K562 (cell line): Measurements from ENCODE around the gene MBD2. TPM values are rescaled to one million over a fixed set of nuclear protein-coding genes. Genes with fewer than 3 reads are reported as not detected.
A peak's percentile ranks its signal among the peaks of the same experiment; 100 is the strongest.

Experiments used
- ATAC-seq: fragments of 200-7000 bp; cut with Tn5 transposase; 3 replicates; pipeline ENCODE4 v1.9.1; 2020; ENCODE audit warnings: moderate library complexity
- BruUV-seq: library from RNA; stranded (reverse); fragments of 400-500 nt; replicated peaks from 2 replicates; lab custom pipeline; 2021; lab: Mats Ljungman, UMichigan
- CTCF ChIA-PET: fragments of 300-600 bp; formaldehyde crosslinking; extraction: SDS; loops from one replicate; lab custom pipeline; 2021; ENCODE audit warnings: low intra/inter-chr PET ratio; lab: Yijun Ruan, JAX
- POLR2A ChIA-PET: fragments of 300-600, 350-650 bp; sonication (Branson Sonifier 250); formaldehyde crosslinking; extraction: SDS; loops from one replicate; lab custom pipeline; 2021; ENCODE audit warnings: antibody characterized with exemption, inconsistent platforms; lab: Yijun Ruan, JAX
- DNase-seq, 4 experiments: peaks; one replicate each; pipeline versions ENCODE4 v3.0.0 to v3.0.0-alpha.2; 2011 to 2018; ENCODE audit warnings: low spot score in 3 of 4, mixed read lengths in 3 of 4; ENCODE audit errors: extremely low read depth in 1 of 4
- FAIRE-seq: peaks from 2 replicates; lab custom pipeline; 2011; peaks lifted over from hg19 to GRCh38; lab: Jason Lieb, UNC
- H2AFZ ChIP-seq: 2 replicates; pipeline ENCODE4 v1.6.0; 2011; ENCODE audit warnings: low read depth, low read length, control low read depth, inconsistent platforms
- H3K27ac ChIP-seq: fragments of 200-600 bp; 3 replicates; pipeline ENCODE4 v1.8.0; 2011; ENCODE audit warnings: low read depth, mild to moderate bottlenecking, control low read depth, inconsistent platforms, low read length, moderate library complexity, mixed read lengths; ENCODE audit errors: extremely low read depth
- H3K27me3 ChIP-seq, 2 experiments: fragments of 300-600 bp in 1 of 2; 2 replicates in 1 of 2; 3 replicates in 1 of 2; pipeline versions ENCODE4 v1.6.0 to v1.8.0; 2011; ENCODE audit warnings: inconsistent platforms in 2 of 2, low read length in 2 of 2, mild to moderate bottlenecking in 1 of 2, mixed read lengths in 1 of 2, moderate library complexity in 1 of 2; ENCODE audit not compliant: control insufficient read depth in 2 of 2, insufficient read depth in 2 of 2
- H3K36me3 ChIP-seq: fragments of 300-600 bp; 3 replicates; pipeline ENCODE4 v1.8.0; 2011; ENCODE audit warnings: mild to moderate bottlenecking, low read length, inconsistent platforms; ENCODE audit not compliant: control insufficient read depth, insufficient read depth
- H3K4me1 ChIP-seq, 2 experiments: fragments of 200-600 bp in 1 of 2; replicated peaks in 1 of 2; 2 replicates in 1 of 2; 3 replicates in 1 of 2; pipeline versions ENCODE4 v1.5.1 to v1.8.0; 2011; ENCODE audit warnings: inconsistent platforms in 2 of 2, low read length in 2 of 2, mild to moderate bottlenecking in 1 of 2, mixed read lengths in 1 of 2, moderate library complexity in 1 of 2; ENCODE audit not compliant: control insufficient read depth in 2 of 2, insufficient read depth in 2 of 2
- H3K4me2 ChIP-seq: 2 replicates; pipeline ENCODE4 v1.6.1; 2011; ENCODE audit warnings: low read length, control low read depth, inconsistent platforms, mixed read lengths; ENCODE audit not compliant: insufficient read depth
- H3K4me3 ChIP-seq: fragments of 200-600 bp; sonication (generic), shearing (Covaris generic); 2 replicates; pipeline ENCODE4 v1.5.1; 2016; ENCODE audit warnings: control low read depth, inconsistent platforms
- H3K79me2 ChIP-seq: fragments of 200-600 bp; 3 replicates; pipeline ENCODE4 v1.8.0; 2011; ENCODE audit warnings: low read length, inconsistent platforms; ENCODE audit not compliant: control insufficient read depth, insufficient read depth
- H3K9ac ChIP-seq, 2 experiments: 2 replicates each; pipeline versions ENCODE4 v1.6.0 to v1.6.1; 2011; ENCODE audit warnings: low read depth in 2 of 2, low read length in 2 of 2, control low read depth in 1 of 2, inconsistent platforms in 1 of 2, mild to moderate bottlenecking in 1 of 2, mixed read lengths in 1 of 2; ENCODE audit not compliant: insufficient read depth in 1 of 2
- H3K9me1 ChIP-seq: one replicate; pipeline ENCODE4 v1.6.0; 2011; ENCODE audit warnings: inconsistent platforms, mild to moderate bottlenecking, low read length, moderate library complexity; ENCODE audit not compliant: control insufficient read depth, insufficient read depth
- H3K9me3 ChIP-seq: replicated peaks from 2 replicates; pipeline ENCODE4 v1.5.1; 2011; ENCODE audit warnings: low read depth, low read length, inconsistent platforms; ENCODE audit not compliant: control insufficient read depth, insufficient read depth
- H4K20me1 ChIP-seq: replicated peaks from 2 replicates; pipeline ENCODE4 v1.6.1; 2011; ENCODE audit warnings: low read length, inconsistent platforms, mixed read lengths; ENCODE audit not compliant: control insufficient read depth, insufficient read depth
- ARHGAP35 ChIP-seq: fragments of 450-650 bp; IDR thresholded peaks from 2 replicates; pipeline ENCODE4 v1.6.1; 2018; ENCODE audit not compliant: partially characterized antibody
- C11orf30 ChIP-seq: fragments of 450-650 bp; IDR thresholded peaks from 2 replicates; pipeline ENCODE4 v1.6.1; 2016; ENCODE audit warnings: low read depth, mild to moderate bottlenecking
- GATA2 ChIP-seq: sonication (generic); formaldehyde crosslinking; IDR thresholded peaks from 2 replicates; pipeline ENCODE4 v1.4.0; 2020; ENCODE audit warnings: mild to moderate bottlenecking, missing genetic modification reagents
- MEIS2 ChIP-seq: fragments of 450-650 bp; IDR thresholded peaks from 2 replicates; pipeline ENCODE4 v1.6.1; 2014; ENCODE audit warnings: mild to moderate bottlenecking; ENCODE audit not compliant: partially characterized antibody
- ZNF282 ChIP-seq: sonication (generic); formaldehyde crosslinking; IDR thresholded peaks from 2 replicates; pipeline ENCODE4 v1.8.1; 2023; ENCODE audit warnings: missing genetic modification reagents
- WGBS: fragments of 100-300 bp; shearing (Covaris generic); methylation state at CpG from one replicate; pipeline ENCODE4 v1.1.6; 2016; ENCODE audit warnings: low coverage, mixed read lengths; ENCODE audit not compliant: insufficient coverage; ENCODE audit errors: missing lambda C conversion rate; 5-methylcytosine and 5-hydroxymethylcytosine counted together
- in situ Hi-C: fragments of 300-500 bp; cut with MboI; formaldehyde crosslinking; loops from 4 replicates; pipeline ENCODE4 v1.15.0; 2018; ENCODE audit warnings: inconsistent platforms, mixed read lengths
- intact Hi-C: fragments of 100-400 bp; cut with micrococcal nuclease; formaldehyde crosslinking; loops from 2 replicates; pipeline ENCODE4 v1.14.2; 2022
- polyA plus RNA-seq, 8 experiments: library from polyadenylated mRNA; depleted of rRNA in 4 of 8; stranded (reverse) in 5 of 8; unstranded in 3 of 8; fragments of >200 nt; fragmentation: Nextera tagmentation in 2 of 8; fragmentation: Illumina TruSeq in 1 of 8; extraction: Ambion mirVana in 2 of 8; extraction: Trizol in 1 of 8; gene quantifications; 2 replicates each; pipeline versions ENCODE4 v1.2.1 to v1.2.3, GENCODE V29; 2011 to 2014; ENCODE audit warnings: inconsistent platforms in 1 of 8, missing spikeins in 1 of 8
- total RNA-seq, 7 experiments: library from RNA; depleted of rRNA in 6 of 7; stranded (reverse); fragments of >200 nt in 6 of 7; fragmentation: Illumina TruSeq in 2 of 7; extraction: Trizol in 2 of 7; gene quantifications; 2 replicates each; pipeline versions ENCODE4 v1.2.1 to v1.2.3, GENCODE V29; 2011 to 2021; ENCODE audit warnings: low replicate concordance in 1 of 7
- TF ChIP-seq, protein P1 (sequence below): fragments of 250-450 bp; sonication (Bioruptor Pico); IDR thresholded peaks from 2 replicates; pipeline ENCODE4 v1.4.0; 2020

The MBD2 gene
- total and polyA plus RNA-seq, 9 of the 15 experiments (the other 6 are each of a cell fraction or from before 2014, with no cell fraction given), result 4.4 to 40.2 (median 13.9) TPM

DNA sequence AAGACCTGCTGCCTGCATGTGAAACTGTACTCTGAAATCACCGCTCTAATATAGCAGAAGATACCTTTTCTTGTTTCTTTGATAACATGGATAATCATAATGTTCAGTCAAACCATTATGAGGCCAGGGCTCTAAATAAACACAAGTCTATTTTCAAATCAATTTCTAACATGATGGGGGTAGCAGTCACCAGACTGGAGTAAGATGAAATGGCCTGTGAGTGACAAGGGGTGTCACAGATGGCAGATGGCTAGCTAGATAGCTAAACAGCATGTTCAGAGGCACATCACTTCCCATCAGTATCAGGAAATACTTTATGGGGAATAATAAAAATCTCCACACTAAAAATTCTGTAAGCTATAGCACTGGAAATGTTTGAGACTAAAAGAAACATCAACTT is 14.0 kb downstream of the MBD2 start:
- intact Hi-C loops (no loop called here), in situ Hi-C loops (no loop called here)
- Histone ChIP-seq H2AFZ (no peak overlapping the region), H3K9ac (no peak overlapping the region), H3K4me1 (peaks cover 0 to 6% of the 10 kb centered on the region in 2 experiments; a peak in 1 of 5 replicates), H3K4me3 (no peak overlapping the region), H4K20me1 (no peaks in the 10 kb centered on the region), H3K27ac (no peak overlapping the region), H3K27me3 (no peaks in the 10 kb centered on the region), H3K9me3 (no peaks in the 10 kb centered on the region), H3K79me2 (peaks cover 78% of the 10 kb centered on the region), H3K9me1 (no peaks in the 10 kb centered on the region), H3K36me3 (no peaks in the 10 kb centered on the region), H3K4me2 (no peak overlapping the region)
- BruUV-seq, result no TSS peak
- TF ChIP-seq ARHGAP35 (no peak), MEIS2 (peak; percentile 16), ZNF282 (CRISPR knock-in tag) (no peak), GATA2 (no peak), C11orf30 (no peak)
- TF ChIP-seq, protein P1, sequence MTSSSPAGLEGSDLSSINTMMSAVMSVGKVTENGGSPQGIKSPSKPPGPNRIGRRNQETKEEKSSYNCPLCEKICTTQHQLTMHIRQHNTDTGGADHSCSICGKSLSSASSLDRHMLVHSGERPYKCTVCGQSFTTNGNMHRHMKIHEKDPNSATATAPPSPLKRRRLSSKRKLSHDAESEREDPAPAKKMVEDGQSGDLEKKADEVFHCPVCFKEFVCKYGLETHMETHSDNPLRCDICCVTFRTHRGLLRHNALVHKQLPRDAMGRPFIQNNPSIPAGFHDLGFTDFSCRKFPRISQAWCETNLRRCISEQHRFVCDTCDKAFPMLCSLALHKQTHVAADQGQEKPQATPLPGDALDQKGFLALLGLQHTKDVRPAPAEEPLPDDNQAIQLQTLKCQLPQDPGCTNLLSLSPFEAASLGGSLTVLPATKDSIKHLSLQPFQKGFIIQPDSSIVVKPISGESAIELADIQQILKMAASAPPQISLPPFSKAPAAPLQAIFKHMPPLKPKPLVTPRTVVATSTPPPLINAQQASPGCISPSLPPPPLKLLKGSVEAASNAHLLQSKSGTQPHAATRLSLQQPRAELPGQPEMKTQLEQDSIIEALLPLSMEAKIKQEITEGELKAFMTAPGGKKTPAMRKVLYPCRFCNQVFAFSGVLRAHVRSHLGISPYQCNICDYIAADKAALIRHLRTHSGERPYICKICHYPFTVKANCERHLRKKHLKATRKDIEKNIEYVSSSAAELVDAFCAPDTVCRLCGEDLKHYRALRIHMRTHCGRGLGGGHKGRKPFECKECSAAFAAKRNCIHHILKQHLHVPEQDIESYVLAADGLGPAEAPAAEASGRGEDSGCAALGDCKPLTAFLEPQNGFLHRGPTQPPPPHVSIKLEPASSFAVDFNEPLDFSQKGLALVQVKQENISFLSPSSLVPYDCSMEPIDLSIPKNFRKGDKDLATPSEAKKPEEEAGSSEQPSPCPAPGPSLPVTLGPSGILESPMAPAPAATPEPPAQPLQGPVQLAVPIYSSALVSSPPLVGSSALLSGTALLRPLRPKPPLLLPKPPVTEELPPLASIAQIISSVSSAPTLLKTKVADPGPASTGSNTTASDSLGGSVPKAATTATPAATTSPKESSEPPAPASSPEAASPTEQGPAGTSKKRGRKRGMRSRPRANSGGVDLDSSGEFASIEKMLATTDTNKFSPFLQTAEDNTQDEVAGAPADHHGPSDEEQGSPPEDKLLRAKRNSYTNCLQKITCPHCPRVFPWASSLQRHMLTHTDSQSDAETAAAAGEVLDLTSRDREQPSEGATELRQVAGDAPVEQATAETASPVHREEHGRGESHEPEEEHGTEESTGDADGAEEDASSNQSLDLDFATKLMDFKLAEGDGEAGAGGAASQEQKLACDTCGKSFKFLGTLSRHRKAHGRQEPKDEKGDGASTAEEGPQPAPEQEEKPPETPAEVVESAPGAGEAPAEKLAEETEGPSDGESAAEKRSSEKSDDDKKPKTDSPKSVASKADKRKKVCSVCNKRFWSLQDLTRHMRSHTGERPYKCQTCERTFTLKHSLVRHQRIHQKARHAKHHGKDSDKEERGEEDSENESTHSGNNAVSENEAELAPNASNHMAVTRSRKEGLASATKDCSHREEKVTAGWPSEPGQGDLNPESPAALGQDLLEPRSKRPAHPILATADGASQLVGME (CRISPR knock-in tag), result no peak
- DNase-seq (no peak), FAIRE-seq (no peak), ATAC-seq (no peak)
- WGBS, result 85% methylated on average over 1 of the region's 1 CpG
- ChIA-PET CTCF (no interaction called here), POLR2A (no interaction called here)
